ENCODE results near the gene CCDC24. TPM values are rescaled to one million over a fixed set of nuclear protein-coding genes. Genes with fewer than 3 reads are reported as not detected.

CCDC24 gene
- total RNA-seq, 3 donors from 2014 or later (not counting 1 experiment from before 2014, with no cell fraction given) = 3.8 to 5.2 (median 3.9) TPM

- no peak for ATAC-seq
- peaks cover 8% of the 10 kb centered on the region for H3K4me1 ChIP-seq (ENCODE audit: control insufficient read depth, insufficient read depth, low read length)
- H3K36me3 Mint-ChIP-seq = no peaks in the 10 kb centered on the region
- H3K9me3 ChIP-seq (ENCODE audit: control insufficient read depth, insufficient read depth, low read length) = no peaks in the 10 kb centered on the region
- no peaks in the 10 kb centered on the region for H3K27me3 Mint-ChIP-seq (ENCODE audit: low read depth in 2 of 2)
- peaks cover 2 to 5% of the 10 kb centered on the region in 2 donors for H3K4me1 Mint-ChIP-seq
- H3K27ac ChIP-seq (ENCODE audit: low read length) = no peak overlapping the region
- DNase-seq = no peak
- 92% methylated on average over 14 of the region's 14 CpGs for WGBS (ENCODE audit: insufficient coverage)
- no peaks in the 10 kb centered on the region for H3K9me3 Mint-ChIP-seq
- no peak overlapping the region for H3K4me3 Mint-ChIP-seq
- no peaks in the 10 kb centered on the region for H3K36me3 ChIP-seq (ENCODE audit: control insufficient read depth, insufficient read depth, low read length)
- no peak overlapping the region for H3K27ac Mint-ChIP-seq
- intact Hi-C loops (cut with micrococcal nuclease) = no loop called here
- no peak overlapping the region for H3K4me3 ChIP-seq (ENCODE audit: low read length)
- TF ChIP-seq CTCF (IDR thresholded peaks at IDR 0.05) = no peak
- H3K27me3 ChIP-seq (ENCODE audit: control insufficient read depth, insufficient read depth, low read length) = no peaks in the 10 kb centered on the region
These were observed 32.9 kb downstream of the CCDC24 start for GRCh38 chr1:44024031-44024902.

- Histone ChIP-seq H3K36me3 (ENCODE audit: control insufficient read depth, insufficient read depth, low read length) (no peaks in the 10 kb centered on the region), H3K9me3 (ENCODE audit: control insufficient read depth, insufficient read depth, low read length) (no peaks in the 10 kb centered on the region), H3K4me3 (ENCODE audit: low read length) (no peak overlapping the region), H3K27me3 (ENCODE audit: control insufficient read depth, insufficient read depth, low read length) (no peaks in the 10 kb centered on the region), H3K4me1 (ENCODE audit: control insufficient read depth, insufficient read depth, low read length) (peaks cover 14% of the 10 kb centered on the region), H3K27ac (ENCODE audit: low read length) (no peak overlapping the region)
- no peak for TF ChIP-seq CTCF (IDR thresholded peaks at IDR 0.05)
- H3K4me3 Mint-ChIP-seq = no peak overlapping the region
- H3K4me1 Mint-ChIP-seq = peaks cover 9 to 13% of the 10 kb centered on the region in 2 donors
- WGBS (ENCODE audit: insufficient coverage) = 84% methylated on average over 13 of the region's 13 CpGs
- H3K27me3 Mint-ChIP-seq (ENCODE audit: low read depth in 2 of 2) = no peaks in the 10 kb centered on the region
- H3K9me3 Mint-ChIP-seq = no peaks in the 10 kb centered on the region
- no peaks in the 10 kb centered on the region for H3K36me3 Mint-ChIP-seq
- ATAC-seq = no peak
- intact Hi-C loops (cut with micrococcal nuclease) = no loop called here
- DNase-seq = no peak
- no peak overlapping the region for H3K27ac Mint-ChIP-seq
These were observed 33.6 kb downstream of the CCDC24 start for GRCh38 chr1:44024903-44025525.

GRCh38 chr1:44025816-44026215 lies 34.4 kb downstream of the CCDC24 start:
- no peaks in the 10 kb centered on the region for H3K9me3 ChIP-seq (ENCODE audit: control insufficient read depth, insufficient read depth, low read length)
- H3K27me3 Mint-ChIP-seq (ENCODE audit: low read depth in 2 of 2) = no peaks in the 10 kb centered on the region
- DNase-seq (no peak), ATAC-seq (no peak)
- no peaks in the 10 kb centered on the region for H3K36me3 Mint-ChIP-seq
- no peaks in the 10 kb centered on the region for H3K27me3 ChIP-seq (ENCODE audit: control insufficient read depth, insufficient read depth, low read length)
- TF ChIP-seq CTCF (IDR thresholded peaks at IDR 0.05) = no peak
- no peak overlapping the region for H3K27ac ChIP-seq (ENCODE audit: low read length)
- WGBS (ENCODE audit: insufficient coverage) = 84% methylated on average over 3 of the region's 3 CpGs
- no peak overlapping the region for H3K27ac Mint-ChIP-seq
- H3K36me3 ChIP-seq (ENCODE audit: control insufficient read depth, insufficient read depth, low read length) = no peaks in the 10 kb centered on the region
- no peak overlapping the region for H3K4me3 Mint-ChIP-seq
- intact Hi-C loops (cut with micrococcal nuclease) = no loop called here
- H3K9me3 Mint-ChIP-seq = no peaks in the 10 kb centered on the region
- H3K4me3 ChIP-seq (ENCODE audit: low read length) = no peak overlapping the region
- peaks cover 11 to 13% of the 10 kb centered on the region in 2 donors for H3K4me1 Mint-ChIP-seq
- peaks cover 14% of the 10 kb centered on the region for H3K4me1 ChIP-seq (ENCODE audit: control insufficient read depth, insufficient read depth, low read length)
